ENCODE measurements around the gene MMAB. TPM values are rescaled to one million over a fixed set of nuclear protein-coding genes. Genes with fewer than 3 reads are reported as not detected.

The MMAB gene
- total and polyA plus RNA-seq, 4 donors = 47.1 to 101 (median 77.1) TPM

DNA sequence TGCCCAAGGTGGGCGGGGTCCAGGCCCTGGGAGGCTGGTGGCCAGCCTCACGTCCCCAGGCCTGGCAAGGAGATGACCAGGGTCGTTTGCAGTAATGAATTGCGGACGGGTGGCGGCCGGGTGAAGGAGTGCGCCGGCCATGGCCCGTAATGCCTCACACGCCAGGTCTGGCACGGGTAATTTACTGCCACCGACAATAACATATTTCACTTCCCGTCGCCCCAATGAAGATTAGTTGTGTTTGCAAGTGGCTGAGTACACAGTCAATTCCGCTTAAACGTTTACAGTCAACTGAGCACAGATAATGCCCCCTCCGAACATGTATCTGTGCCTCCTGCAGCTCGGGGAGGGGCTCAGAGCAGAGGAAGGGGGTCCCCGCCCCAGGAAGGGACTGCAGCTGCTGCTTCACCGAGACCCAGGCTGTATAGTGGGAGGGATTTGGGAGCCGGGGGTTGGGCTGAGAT, 48.6 kb upstream of the MMAB start:
- Histone ChIP-seq H3K9ac (ENCODE audit: low read depth in 1 of 2, low read length in 2 of 2) (no peak overlapping the region), H3K4me1 (ENCODE audit: control insufficient read depth in 4 of 4, insufficient read depth in 4 of 4, low read length in 3 of 4) (no peaks in the 10 kb centered on the region), H3K36me3 (ENCODE audit: control insufficient read depth in 4 of 4, insufficient read depth in 3 of 4, low read depth in 1 of 4, low read length in 3 of 4) (no peaks in the 10 kb centered on the region), H3K4me3 (ENCODE audit: low read depth in 1 of 3, low read length in 3 of 3) (no peak overlapping the region), H3K9me3 (ENCODE audit: control insufficient read depth in 4 of 4, low read length in 3 of 4) (no peaks in the 10 kb centered on the region), H3K27ac (ENCODE audit: low read depth in 1 of 2, low read length in 2 of 2) (no peak overlapping the region), H3K27me3 (ENCODE audit: control insufficient read depth in 4 of 4, insufficient read depth in 4 of 4, low read length in 3 of 4) (no peaks in the 10 kb centered on the region)
- WGBS = 55% methylated on average over 22 of the region's 22 CpGs
- no peak for DNase-seq (ENCODE audit: low spot score)
- TF ChIP-seq HNF4G (IDR thresholded peaks at IDR 0.05) = no peak
- TF ChIP-seq CTCF (IDR thresholded peaks at IDR 0.05; ENCODE audit: low read depth, low read length, missing input control) = no peak
- TF ChIP-seq MAX (IDR thresholded peaks at IDR 0.05) = no peak
- TF ChIP-seq JUND (IDR thresholded peaks at IDR 0.05) = no peak
- TF ChIP-seq TAF1 (conservative IDR thresholded peaks at IDR 0.05) = no peak
- TF ChIP-seq, protein P1, sequence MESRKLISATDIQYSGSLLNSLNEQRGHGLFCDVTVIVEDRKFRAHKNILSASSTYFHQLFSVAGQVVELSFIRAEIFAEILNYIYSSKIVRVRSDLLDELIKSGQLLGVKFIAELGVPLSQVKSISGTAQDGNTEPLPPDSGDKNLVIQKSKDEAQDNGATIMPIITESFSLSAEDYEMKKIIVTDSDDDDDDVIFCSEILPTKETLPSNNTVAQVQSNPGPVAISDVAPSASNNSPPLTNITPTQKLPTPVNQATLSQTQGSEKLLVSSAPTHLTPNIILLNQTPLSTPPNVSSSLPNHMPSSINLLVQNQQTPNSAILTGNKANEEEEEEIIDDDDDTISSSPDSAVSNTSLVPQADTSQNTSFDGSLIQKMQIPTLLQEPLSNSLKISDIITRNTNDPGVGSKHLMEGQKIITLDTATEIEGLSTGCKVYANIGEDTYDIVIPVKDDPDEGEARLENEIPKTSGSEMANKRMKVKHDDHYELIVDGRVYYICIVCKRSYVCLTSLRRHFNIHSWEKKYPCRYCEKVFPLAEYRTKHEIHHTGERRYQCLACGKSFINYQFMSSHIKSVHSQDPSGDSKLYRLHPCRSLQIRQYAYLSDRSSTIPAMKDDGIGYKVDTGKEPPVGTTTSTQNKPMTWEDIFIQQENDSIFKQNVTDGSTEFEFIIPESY (IDR thresholded peaks at IDR 0.05) = no peak
- TF ChIP-seq GABPA (IDR thresholded peaks at IDR 0.05 in 1 of 2, conservative IDR thresholded peaks at IDR 0.05 in 1 of 2) = no peak
- no peak for TF ChIP-seq RAD21 (IDR thresholded peaks at IDR 0.05)
- no peak for TF ChIP-seq EGR1 (IDR thresholded peaks at IDR 0.05; ENCODE audit: low read depth in 2 of 2)
- TF ChIP-seq NR2F2 (IDR thresholded peaks at IDR 0.05) = no peak

DNA sequence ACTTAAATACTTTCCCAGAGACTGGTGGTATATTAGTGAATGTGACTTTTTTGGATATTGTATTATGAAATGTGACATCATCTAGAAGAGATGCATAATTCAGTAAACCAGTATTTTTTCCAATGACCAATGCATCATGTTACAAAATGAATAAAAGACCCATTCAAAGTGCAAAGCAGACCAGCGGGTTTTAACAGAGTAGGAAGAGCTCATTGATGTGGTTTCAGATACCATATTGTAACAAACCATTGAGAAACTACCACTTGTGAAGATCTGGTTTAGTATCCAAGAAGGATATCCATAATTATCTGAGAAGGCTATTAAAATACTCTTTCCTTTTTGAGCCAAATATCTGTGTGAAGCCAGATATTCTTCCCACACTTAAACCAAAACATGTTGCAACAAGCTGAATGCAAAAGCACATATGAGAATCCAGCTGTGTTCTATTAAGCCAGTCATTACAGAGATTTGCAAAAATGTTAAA, 47.9 kb upstream of the MMAB start:
- Histone ChIP-seq H3K27ac (ENCODE audit: low read depth in 1 of 2, low read length in 2 of 2) (no peak overlapping the region), H3K9me3 (ENCODE audit: control insufficient read depth in 4 of 4, low read length in 3 of 4) (no peaks in the 10 kb centered on the region), H3K36me3 (ENCODE audit: control insufficient read depth in 4 of 4, insufficient read depth in 3 of 4, low read depth in 1 of 4, low read length in 3 of 4) (no peaks in the 10 kb centered on the region), H3K4me3 (ENCODE audit: low read depth in 1 of 3, low read length in 3 of 3) (no peak overlapping the region), H3K9ac (ENCODE audit: low read depth in 1 of 2, low read length in 2 of 2) (no peak overlapping the region), H3K27me3 (ENCODE audit: control insufficient read depth in 4 of 4, insufficient read depth in 4 of 4, low read length in 3 of 4) (no peaks in the 10 kb centered on the region), H3K4me1 (ENCODE audit: control insufficient read depth in 4 of 4, insufficient read depth in 4 of 4, low read length in 3 of 4) (peaks cover 0 to under 1% (median 0%) of the 10 kb centered on the region in 4 donors)
- 84% methylated on average over 1 of the region's 1 CpG for WGBS
- TF ChIP-seq, protein P2, sequence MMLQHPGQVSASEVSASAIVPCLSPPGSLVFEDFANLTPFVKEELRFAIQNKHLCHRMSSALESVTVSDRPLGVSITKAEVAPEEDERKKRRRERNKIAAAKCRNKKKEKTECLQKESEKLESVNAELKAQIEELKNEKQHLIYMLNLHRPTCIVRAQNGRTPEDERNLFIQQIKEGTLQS (IDR thresholded peaks at IDR 0.05) = no peak
- TF ChIP-seq NR2F2 (IDR thresholded peaks at IDR 0.05) (no peak), RXRA (IDR thresholded peaks at IDR 0.05) (no peak), GABPA (IDR thresholded peaks at IDR 0.05 in 1 of 2, conservative IDR thresholded peaks at IDR 0.05 in 1 of 2) (no peak), HNF4A (conservative IDR thresholded peaks at IDR 0.05) (no peak), FOXA1 (IDR thresholded peaks at IDR 0.05) (no peak), JUND (IDR thresholded peaks at IDR 0.05) (no peak), EGR1 (IDR thresholded peaks at IDR 0.05; ENCODE audit: low read depth in 2 of 2) (no peak)
- TF ChIP-seq, protein P3, sequence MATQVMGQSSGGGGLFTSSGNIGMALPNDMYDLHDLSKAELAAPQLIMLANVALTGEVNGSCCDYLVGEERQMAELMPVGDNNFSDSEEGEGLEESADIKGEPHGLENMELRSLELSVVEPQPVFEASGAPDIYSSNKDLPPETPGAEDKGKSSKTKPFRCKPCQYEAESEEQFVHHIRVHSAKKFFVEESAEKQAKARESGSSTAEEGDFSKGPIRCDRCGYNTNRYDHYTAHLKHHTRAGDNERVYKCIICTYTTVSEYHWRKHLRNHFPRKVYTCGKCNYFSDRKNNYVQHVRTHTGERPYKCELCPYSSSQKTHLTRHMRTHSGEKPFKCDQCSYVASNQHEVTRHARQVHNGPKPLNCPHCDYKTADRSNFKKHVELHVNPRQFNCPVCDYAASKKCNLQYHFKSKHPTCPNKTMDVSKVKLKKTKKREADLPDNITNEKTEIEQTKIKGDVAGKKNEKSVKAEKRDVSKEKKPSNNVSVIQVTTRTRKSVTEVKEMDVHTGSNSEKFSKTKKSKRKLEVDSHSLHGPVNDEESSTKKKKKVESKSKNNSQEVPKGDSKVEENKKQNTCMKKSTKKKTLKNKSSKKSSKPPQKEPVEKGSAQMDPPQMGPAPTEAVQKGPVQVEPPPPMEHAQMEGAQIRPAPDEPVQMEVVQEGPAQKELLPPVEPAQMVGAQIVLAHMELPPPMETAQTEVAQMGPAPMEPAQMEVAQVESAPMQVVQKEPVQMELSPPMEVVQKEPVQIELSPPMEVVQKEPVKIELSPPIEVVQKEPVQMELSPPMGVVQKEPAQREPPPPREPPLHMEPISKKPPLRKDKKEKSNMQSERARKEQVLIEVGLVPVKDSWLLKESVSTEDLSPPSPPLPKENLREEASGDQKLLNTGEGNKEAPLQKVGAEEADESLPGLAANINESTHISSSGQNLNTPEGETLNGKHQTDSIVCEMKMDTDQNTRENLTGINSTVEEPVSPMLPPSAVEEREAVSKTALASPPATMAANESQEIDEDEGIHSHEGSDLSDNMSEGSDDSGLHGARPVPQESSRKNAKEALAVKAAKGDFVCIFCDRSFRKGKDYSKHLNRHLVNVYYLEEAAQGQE (IDR thresholded peaks at IDR 0.05) = no peak
- no peak for DNase-seq (ENCODE audit: low spot score)
